NCI-H187 treated with DMSO at 0.1 percent for 48 hours (cell line): Measurements from ENCODE around the gene G6PC3.
"Not testable (repeated sequence)": the region's sequence is repeated elsewhere in the genome, so short reads cannot be mapped to it uniquely, and the experiment has no call there.

Experiments
- DNase-seq: peaks from one replicate; lab custom pipeline; 2025; lab: John Stamatoyannopoulos, UW

Gene G6PC3

DNA sequence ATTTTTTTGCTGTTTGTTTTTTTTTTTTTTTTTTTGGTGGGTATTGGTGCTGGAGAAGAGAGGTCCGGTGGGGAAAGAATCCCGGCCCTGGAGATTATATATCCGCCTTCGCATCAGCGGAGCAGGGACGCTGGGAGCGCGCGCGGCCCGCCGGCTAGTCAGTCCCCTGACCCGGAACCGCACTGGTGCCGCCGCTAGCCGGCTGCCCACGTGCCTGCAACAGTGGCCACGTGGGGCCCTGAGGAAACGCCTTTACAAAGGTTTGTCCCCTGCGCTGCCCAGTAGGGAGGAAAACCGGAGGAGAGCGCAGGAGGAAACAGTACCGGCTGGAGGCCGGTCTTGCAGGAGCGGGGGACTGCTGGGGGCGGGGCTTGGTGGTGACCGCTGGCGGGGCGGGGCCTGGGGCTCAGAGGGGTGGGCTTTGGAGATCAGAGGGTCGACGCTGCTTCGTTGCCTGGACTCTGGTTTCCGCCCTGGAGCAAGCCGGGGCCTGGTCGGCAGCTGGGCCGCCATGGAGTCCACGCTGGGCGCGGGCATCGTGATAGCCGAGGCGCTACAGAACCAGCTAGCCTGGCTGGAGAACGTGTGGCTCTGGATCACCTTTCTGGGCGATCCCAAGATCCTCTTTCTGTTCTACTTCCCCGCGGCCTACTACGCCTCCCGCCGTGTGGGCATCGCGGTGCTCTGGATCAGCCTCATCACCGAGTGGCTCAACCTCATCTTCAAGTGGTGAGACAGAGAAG, at the start of gene G6PC3:
Gene G6PC3 (plus strand): TSS at position 281 of the 743 bp plus-strand sequence. CDS start 231 bp downstream, at position 512.
- peak; percentile 57 for DNase-seq

- not testable (repeated sequence) for DNase-seq
Observed at GRCh38 chr17:44021227-44021626, 49.3 kb upstream of the G6PC3 start.

- DNase-seq = no peak
Observed at GRCh38 chr17:44022246-44022645, 48.3 kb upstream of the G6PC3 start.

DNA sequence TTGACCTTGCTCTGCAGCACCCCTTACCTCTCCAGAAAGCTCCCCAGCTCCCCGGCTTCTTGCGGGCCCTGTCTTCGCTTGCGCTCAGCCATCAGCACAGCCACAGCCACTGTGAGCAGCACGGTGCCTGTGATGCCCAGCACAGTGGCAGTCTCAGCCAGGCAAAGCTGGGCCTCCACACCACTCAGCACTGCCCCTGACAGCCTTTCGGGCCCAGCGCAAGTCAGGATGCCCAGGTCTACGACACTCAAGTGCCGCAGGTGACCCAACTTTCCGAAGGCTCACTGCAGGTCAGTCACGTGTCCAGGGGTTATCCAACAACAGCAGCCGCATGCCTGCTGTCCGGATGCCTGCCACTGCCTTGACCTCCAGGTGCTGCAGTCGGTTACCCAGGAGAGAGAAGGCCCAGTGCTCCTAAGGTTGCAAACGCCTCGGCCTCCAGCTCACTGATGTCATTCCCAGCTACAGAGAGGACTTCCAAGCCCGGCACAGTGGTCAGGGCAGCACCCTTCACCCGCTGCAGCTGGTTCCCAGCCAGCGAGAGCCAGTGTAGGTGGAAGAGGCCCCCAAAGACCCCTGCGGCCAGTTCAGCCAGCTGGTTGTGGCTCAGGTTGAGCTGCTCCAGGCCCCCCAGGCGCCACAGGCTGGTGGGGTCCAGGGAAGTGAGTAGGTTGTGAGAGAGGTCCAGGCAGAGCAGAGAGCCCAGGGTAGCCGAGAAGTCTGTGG, 46.8 kb upstream of the G6PC3 start:
- DNase-seq = no peak

DNA sequence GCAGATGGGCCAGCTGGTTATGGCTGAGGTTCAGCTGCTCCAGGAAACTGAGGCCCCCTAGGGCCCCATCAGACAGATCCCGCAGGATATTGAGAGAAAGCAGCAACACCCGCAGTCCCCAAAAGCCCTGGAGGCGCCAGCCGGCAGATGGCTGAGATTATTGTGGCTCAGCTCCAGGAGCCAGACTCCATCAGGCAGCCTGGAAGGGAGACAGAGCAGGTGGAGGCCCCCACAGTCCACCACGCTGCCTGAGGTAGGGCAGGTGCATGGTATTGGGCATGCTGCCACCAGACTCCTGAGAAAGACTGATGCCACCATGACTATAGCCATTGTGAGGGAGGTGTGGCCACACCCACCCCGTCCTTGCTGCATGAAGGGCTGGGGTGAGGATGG, 46.3 kb upstream of the G6PC3 start:
- DNase-seq = no peak

GRCh38 chr17:44024853-44025252, 45.7 kb upstream of the G6PC3 start:
- DNase-seq = no peak

DNA sequence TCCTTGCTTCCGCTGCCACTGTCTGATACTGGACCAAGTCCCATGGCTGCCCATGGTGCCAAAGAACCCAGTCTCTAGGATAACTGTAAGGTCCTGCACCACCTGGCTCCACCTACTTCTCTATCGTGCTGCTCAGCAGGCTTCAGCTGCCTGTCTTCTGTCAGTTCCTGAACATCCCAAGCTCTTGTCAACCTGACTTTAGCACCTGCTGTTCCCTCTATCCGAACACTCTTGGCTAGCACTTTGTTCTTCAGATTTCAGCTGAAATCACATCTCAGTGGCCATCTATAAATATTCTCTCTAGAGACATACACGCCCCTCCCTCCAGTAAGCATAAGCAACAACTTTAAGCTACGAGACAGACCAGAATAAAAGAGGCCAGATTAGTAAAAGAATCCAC, 40.8 kb upstream of the G6PC3 start:
- no peak for DNase-seq

DNA sequence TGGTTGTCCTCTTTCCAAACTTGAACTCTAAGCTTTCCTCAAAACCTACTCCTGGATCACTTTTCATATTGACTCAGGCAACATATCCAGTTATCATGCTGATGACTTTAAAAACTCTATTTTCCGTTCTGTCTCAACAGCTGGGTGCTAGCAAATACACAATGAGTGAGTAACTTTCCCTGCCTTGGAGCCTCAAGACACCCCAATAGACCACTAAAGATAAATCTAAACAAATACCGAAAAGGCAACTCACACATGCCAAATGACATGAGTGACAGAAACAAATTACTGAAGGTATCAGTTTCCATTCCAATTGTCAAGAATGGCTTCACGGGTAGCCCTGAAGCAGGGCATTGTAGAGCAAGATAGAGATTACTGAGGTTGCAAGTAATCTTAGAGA, 40.1 kb upstream of the G6PC3 start:
- DNase-seq = no peak

DNA sequence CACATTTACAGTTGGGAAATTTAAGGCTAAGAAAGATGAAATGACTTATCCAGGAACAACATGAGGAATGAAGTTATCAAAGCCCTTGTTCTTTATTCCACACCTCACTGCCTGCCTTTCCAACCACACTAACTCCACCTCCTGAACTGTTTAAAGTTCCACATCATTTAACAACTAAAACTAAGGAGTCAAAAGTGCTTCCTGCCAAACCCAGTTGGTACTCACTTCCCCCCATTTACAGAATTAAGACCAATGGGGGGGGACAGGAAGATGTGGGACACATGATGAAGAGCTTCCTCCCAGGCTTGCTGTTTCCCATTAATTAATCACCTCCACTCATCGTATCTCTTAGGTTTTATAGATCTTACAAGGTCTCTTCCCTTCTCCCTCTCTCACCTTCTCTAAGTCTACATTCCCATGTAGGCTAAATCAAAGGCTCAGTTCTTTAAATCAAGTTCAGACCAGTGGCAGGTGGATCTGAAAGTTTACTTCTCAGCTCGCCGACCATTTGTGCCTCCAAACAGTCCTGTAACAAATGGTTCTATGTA, 36.6 kb upstream of the G6PC3 start:
- no peak for DNase-seq

- not testable (repeated sequence) for DNase-seq
Observed at GRCh38 chr17:44034688-44035087, 35.8 kb upstream of the G6PC3 start.

DNA sequence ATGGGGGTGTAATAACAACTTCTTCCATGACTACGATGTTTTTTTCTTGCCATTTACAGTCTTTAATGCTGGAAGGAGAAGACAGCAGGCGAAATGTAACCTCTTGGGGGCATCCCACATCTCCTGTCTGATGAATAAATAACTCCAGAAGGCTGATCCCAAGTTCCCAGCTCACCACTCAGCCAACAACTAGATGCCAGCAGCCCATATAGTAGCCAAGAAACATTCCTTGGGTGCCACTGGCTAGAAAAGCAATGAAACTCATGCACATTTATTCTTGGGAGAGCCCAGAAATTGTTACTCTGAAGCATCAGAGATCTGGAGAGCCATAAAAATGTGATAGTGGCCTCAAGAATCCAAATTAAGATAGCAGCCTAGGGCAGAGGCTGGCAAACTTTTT, 33.1 kb upstream of the G6PC3 start:
- DNase-seq = no peak

DNA sequence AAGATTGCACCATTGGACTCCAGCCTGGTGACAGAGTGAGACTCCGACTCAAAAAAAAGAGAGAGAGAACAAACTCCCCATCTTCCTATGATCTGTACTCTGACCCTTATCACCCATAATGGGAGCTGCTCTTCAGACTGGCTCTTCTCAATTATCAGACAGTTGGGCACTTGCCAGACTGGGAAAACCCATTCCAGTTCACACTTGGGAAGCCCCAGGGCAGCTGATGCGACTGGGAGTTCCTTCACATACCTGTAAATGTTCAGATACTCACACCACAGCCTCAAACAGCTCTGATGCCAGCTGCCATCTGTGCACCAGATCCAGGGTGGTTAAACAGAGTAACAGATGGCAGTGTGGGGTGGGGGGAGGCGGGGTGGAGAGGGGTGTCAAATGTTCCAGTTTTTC, 31.9 kb upstream of the G6PC3 start:
- no peak for DNase-seq

GRCh38 chr17:44039829-44040635, 30.5 kb upstream of the G6PC3 start:
- DNase-seq = no peak

DNA sequence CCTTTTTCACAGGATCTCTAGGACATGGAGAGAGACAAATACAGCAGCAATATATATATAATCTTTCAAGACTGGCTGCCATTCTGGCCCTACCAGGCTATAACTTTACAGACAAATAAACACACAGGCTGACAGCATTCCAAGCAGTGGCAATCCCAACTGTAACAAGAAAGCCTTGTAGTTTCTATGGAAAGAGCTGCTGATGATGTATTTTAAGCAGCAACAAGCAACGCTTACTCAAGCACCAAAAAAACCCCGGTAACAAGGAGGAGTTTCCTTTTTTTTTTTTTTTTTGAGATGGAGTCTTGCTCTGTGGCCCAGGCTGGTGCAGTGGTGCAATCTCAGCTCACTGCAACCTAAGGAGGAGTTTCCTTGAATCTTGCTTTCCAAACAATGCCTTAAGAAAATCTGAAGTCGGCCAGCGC, 27.3 kb upstream of the G6PC3 start:
- no peak for DNase-seq

GRCh38 chr17:44044071-44044470, 26.5 kb upstream of the G6PC3 start:
- DNase-seq = no peak

- DNase-seq = no peak
Observed at GRCh38 chr17:44045486-44045885, 25.0 kb upstream of the G6PC3 start.

DNA sequence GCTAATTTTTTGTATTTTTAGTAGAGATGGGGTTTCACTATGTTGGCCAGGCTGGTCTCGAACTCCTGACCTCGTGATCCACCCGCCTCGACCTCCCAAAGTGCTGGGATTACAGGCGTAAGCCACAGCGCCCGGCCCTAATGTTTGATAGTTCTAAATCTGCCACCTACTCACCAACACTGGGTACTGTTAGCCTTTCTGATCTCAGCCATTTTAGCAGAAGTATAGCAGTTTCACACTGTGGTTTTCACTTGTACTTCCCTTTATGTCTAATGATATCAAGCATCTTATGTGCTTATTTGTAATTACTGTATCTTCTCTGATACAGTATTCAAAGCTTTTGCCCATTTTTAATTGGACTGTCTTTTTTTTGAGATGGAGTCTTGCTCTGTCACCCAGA, 23.6 kb upstream of the G6PC3 start:
- DNase-seq = not testable (repeated sequence)

DNA sequence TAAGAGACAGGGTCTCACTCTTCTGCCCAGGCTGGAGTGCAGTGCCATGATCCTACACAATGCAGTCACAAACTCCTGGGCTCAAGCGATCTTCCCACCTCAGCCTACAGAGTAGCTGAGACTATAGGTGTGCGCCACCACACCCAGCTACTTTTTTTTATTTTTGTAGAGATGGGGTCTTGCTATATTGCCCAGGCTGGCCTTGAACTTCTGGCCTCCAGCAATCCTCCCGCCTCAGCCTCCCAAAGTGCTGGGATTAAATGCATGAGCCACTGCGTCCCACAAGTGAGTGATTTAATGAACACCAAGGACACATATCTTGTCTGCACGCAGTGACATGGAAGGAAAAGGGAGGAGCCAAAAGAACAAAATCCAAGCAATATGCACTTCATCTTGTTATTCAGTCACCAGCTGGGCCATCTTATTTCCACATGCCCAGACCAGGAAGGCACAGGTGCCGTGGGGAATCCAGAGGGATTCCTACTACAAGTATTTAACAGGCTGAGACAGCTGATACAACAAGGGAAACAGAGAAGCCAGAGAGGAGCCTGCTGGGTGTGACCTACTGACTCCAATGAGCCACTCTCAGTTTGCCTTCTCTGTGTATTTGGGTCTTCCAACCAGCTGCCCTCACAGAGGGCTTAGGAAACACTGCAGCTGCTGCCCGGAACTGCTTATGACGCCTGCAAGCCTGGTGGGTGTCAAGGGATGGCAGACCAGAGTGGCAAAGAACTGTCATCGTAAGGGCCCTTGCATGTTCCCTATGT, 21.1 kb upstream of the G6PC3 start:
- DNase-seq = no peak

DNA sequence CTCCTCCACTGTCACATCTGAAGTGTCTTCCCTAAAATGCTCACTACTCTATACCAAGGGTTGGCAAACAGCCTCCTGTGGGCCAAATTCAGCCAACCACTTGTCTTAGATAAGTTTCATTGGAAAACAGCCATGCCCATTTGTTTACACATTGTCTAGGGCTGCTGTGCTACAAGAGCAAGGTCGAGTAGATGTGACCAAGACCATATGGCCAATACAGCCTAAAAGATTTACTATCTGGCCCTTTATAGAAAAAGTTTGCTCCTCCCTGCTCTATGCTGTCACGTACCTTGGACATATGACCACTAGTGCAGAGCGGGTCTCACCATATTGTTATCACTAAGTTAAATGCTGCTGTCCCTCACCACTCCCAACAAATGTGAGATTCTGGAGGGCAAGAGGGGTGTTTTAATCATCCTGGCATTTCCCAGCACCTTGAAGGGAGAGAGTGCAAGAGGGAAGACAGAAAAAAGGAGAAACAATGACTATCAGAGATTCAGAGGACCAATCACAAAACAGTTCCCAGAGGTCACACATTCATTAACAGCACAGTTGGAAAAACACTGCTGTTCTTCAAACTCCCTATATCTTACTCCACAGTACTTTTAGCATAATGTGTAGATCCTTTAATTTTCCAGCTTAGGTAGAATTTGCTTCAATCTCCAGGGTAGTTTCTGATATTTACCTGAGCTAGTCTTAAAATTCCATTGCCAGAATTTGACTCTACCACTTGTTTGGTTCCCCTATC, 17.2 kb upstream of the G6PC3 start:
- DNase-seq = no peak

- DNase-seq = no peak
Observed at GRCh38 chr17:44059101-44059892, 11.2 kb upstream of the G6PC3 start.
